Ascending aorta (tissue), 2 donors: Measurements from ENCODE around the gene CFAP20DC. TPM values are rescaled to one million over a fixed set of nuclear protein-coding genes. Genes with fewer than 3 reads are reported as not detected.
"Not testable (repeated sequence)": the region's sequence is repeated elsewhere in the genome, so short reads cannot be mapped to it uniquely, and the experiment has no call there.

ENCODE experiments used
- DNase-seq, 2 donors: peaks; one replicate each; pipeline ENCODE4 v3.0.0-alpha.2; 2019; ENCODE audit warnings: low spot score in 2 of 2
- H3K27ac ChIP-seq, 2 donors: fragments of 200-600 bp; sonication (generic); one replicate each; pipeline ENCODE4 v1.5.1; 2016 to 2017; ENCODE audit warnings: mild to moderate bottlenecking in 1 of 2
- H3K27me3 ChIP-seq: fragments of 200-600 bp; sonication (generic); one replicate; pipeline ENCODE4 v1.5.1; 2017
- H3K36me3 ChIP-seq, 2 donors: fragments of 200-600 bp; sonication (generic); one replicate each; pipeline ENCODE4 v1.5.1; 2016
- H3K4me1 ChIP-seq, 2 donors: fragments of 200-600 bp; sonication (generic); one replicate each; pipeline ENCODE4 v1.5.1; 2016 to 2017; ENCODE audit warnings: mild to moderate bottlenecking in 1 of 2
- H3K4me3 ChIP-seq, 2 donors: fragments of 200-600 bp; sonication (generic); one replicate each; pipeline ENCODE4 v1.5.1; 2016 to 2017; ENCODE audit warnings: mild to moderate bottlenecking in 1 of 2
- H3K9me3 ChIP-seq, 2 donors: fragments of 200-600 bp; sonication (generic); one replicate each; pipeline ENCODE4 v1.5.1; 2016
- intact Hi-C: fragments of 100-400 bp; cut with DNase I; formaldehyde crosslinking; loops from one replicate; pipeline ENCODE4 v1.15.1; 2023
- total RNA-seq: library from RNA; depleted of rRNA; stranded (reverse); fragments of >200 nt; gene quantifications from one replicate; pipeline ENCODE4 v1.1.0, GENCODE V29; 2016
- TF ChIP-seq, protein P1 (sequence below), 3 experiments: fragments of 200-600 bp in 2 of 3; fragments of 450-650 bp in 1 of 3; sonication (generic) in 2 of 3; IDR thresholded peaks; one replicate each; pipeline ENCODE4 v1.5.1; 2016 to 2019; ENCODE audit warnings: antibody characterized with exemption in 3 of 3, mild to moderate bottlenecking in 1 of 3, moderate library complexity in 1 of 3

CFAP20DC gene
- total RNA-seq, 1 donor from 2014 or later, result not detected

DNA sequence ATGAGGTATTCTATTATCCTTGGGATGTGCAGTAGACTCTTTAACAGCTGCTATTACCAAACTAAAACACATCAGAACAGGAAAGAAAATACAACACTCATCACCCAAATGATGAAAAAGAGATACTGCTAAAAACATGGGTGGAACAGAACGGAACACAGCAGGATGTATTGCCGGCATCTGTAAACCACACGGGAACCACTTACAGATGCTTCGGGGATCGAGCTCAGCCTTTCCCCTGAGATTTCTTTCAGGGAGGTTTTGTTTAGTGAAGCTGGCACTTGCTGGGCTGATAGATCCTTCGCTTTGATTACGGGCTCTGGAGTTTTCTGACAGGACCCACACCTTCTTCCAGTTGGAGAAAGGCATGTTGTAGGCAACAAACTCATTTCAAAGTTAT is 201.0 kb downstream of the CFAP20DC start:
- Histone ChIP-seq H3K27ac (no peak overlapping the region), H3K36me3 (no peaks in the 10 kb centered on the region), H3K4me1 (no peaks in the 10 kb centered on the region), H3K27me3 (no peaks in the 10 kb centered on the region), H3K9me3 (no peaks in the 10 kb centered on the region), H3K4me3 (no peak overlapping the region)
- TF ChIP-seq, protein P1, sequence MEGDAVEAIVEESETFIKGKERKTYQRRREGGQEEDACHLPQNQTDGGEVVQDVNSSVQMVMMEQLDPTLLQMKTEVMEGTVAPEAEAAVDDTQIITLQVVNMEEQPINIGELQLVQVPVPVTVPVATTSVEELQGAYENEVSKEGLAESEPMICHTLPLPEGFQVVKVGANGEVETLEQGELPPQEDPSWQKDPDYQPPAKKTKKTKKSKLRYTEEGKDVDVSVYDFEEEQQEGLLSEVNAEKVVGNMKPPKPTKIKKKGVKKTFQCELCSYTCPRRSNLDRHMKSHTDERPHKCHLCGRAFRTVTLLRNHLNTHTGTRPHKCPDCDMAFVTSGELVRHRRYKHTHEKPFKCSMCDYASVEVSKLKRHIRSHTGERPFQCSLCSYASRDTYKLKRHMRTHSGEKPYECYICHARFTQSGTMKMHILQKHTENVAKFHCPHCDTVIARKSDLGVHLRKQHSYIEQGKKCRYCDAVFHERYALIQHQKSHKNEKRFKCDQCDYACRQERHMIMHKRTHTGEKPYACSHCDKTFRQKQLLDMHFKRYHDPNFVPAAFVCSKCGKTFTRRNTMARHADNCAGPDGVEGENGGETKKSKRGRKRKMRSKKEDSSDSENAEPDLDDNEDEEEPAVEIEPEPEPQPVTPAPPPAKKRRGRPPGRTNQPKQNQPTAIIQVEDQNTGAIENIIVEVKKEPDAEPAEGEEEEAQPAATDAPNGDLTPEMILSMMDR (IDR thresholded peaks at IDR 0.05), result no peak
- intact Hi-C loops, result no loop called here
- DNase-seq, result no peak

DNA sequence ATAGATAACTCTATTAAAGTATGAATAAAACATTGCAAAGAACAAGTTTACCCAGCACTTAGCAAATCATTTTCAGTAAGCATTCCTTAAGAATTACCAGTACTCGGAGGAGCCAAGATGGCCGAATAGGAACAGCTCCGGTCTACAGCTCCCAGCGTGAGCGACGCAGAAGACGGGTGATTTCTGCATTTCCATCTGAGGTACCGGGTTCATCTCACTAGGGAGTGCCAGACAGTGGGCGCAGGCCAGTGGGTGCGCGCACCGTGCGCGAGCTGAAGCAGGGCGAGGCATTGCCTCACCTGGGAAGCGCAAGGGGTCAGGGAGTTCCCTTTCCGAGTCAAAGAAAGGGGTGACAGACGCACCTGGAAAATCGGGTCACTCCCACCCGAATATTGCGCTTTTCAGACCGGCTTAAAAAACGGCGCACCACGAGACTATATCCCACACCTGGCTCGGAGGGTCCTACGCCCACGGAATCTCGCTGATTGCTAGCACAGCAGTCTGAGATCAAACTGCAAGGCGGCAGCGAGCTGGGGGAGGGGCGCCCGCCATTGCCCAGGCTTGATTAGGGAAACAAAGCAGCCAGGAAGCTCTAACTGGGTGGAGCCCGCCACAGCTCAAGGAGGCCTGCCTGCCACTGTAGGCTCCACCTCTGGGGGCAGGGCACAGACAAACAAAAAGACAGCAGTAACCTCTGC is 207.6 kb downstream of the CFAP20DC start:
- H3K9me3 ChIP-seq, H3K27me3 ChIP-seq, H3K27ac ChIP-seq, H3K4me3 ChIP-seq, H3K4me1 ChIP-seq, H3K36me3 ChIP-seq, DNase-seq, intact Hi-C loops: not testable (repeated sequence)

DNA sequence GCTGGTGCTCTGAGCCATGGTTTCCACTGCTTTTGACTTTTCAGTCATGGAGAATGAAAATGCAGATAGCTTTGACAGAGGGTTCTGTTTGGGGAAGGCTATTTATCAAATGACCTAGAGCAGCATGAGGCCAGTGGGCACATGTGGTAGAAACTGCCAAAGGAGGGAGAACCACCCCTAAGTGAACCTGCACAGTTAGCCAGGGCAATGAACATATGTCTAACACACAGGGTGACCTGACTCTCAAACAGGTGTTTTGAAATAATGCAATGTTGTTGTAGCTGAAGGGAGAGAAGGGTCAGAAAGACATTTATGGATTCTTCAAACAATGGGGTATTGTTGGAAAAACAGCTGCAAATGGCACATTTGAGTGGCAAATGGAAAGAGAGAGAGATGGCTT is 208.9 kb downstream of the CFAP20DC start:
- no peaks in the 10 kb centered on the region for H3K27me3 ChIP-seq
- no peaks in the 10 kb centered on the region for H3K4me1 ChIP-seq
- intact Hi-C loops, result no loop called here
- H3K9me3 ChIP-seq, result no peaks in the 10 kb centered on the region
- no peak for DNase-seq
- no peak overlapping the region for H3K27ac ChIP-seq
- H3K36me3 ChIP-seq, result no peaks in the 10 kb centered on the region
- TF ChIP-seq, protein P1 (IDR thresholded peaks at IDR 0.05), result no peak
- H3K4me3 ChIP-seq, result no peak overlapping the region

DNA sequence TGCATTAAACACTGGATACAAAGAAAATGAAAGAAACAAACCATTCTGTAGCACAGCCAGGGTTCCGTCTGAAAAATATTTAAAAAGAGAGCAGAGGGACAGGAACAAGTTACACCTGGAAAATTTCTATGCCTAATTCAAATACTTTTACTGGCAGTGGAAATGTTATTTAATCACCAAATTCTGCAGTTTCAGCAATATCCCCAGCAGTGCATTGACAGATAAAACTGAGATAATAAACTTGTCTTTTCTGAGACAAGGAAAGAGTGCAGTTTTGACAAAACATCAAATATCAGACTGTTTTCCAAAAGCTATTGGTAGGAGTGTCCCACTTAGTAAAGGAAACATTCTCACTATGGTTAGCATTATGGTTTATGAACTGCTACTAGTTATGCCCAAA is 209.9 kb downstream of the CFAP20DC start:
- no peak overlapping the region for H3K4me3 ChIP-seq
- no peaks in the 10 kb centered on the region for H3K27me3 ChIP-seq
- no peak for DNase-seq
- no peaks in the 10 kb centered on the region for H3K4me1 ChIP-seq
- no peaks in the 10 kb centered on the region for H3K9me3 ChIP-seq
- intact Hi-C loops, result no loop called here
- TF ChIP-seq, protein P1 (IDR thresholded peaks at IDR 0.05), result no peak
- H3K36me3 ChIP-seq, result no peaks in the 10 kb centered on the region
- no peak overlapping the region for H3K27ac ChIP-seq

DNA sequence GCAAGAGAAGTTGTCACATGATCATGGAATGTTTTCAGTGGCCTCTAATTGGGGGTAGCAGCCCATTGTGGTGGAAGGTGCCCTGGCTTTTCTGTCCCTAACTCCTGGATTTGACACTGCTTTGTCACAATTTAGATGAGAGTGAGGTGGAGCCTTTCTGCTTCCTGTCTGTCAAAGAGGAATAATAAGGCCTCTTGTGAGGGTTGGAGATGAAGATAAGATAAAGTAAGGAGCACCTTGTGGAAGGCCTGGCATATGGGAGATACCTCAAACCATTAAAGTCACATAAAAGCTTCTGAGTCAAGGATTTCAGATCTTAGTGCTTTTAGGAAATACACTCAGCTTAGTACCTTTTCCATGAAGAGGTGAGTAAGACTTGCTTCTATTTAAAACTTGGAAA is 210.6 kb downstream of the CFAP20DC start:
- no peak for DNase-seq
- Histone ChIP-seq H3K27ac (no peak overlapping the region), H3K4me1 (no peaks in the 10 kb centered on the region), H3K27me3 (no peaks in the 10 kb centered on the region), H3K9me3 (no peaks in the 10 kb centered on the region), H3K36me3 (no peaks in the 10 kb centered on the region), H3K4me3 (no peak overlapping the region)
- intact Hi-C loops, result no loop called here
- TF ChIP-seq, protein P1 (IDR thresholded peaks at IDR 0.05), result no peak

DNA sequence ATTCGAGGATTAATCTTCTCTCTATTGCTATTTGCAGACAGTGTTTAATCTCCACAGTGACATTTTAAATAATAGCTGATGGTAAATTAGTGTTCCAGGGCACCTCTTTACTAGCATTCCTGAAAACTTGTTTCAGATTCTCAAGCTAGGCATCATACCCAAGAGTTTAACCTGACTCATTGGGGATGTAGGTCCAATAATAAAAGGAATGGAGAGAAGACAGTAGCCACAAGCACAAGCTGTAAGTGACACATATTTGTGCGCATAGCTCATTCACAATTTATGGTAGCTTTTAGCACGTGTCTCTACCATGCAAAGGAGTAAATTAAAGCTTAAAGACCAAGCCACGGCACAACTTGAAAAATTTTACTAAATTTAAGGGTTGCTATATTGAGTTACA is 212.0 kb downstream of the CFAP20DC start:
- no peak for DNase-seq
- no peaks in the 10 kb centered on the region for H3K36me3 ChIP-seq
- H3K9me3 ChIP-seq, result no peaks in the 10 kb centered on the region
- H3K27ac ChIP-seq, result no peak overlapping the region
- no peaks in the 10 kb centered on the region for H3K4me1 ChIP-seq
- TF ChIP-seq, protein P1 (IDR thresholded peaks at IDR 0.05), result no peak
- H3K27me3 ChIP-seq, result no peaks in the 10 kb centered on the region
- H3K4me3 ChIP-seq, result no peak overlapping the region
- intact Hi-C loops, result no loop called here
